Measurements from ENCODE around the gene BLTP3B. TPM values are rescaled to one million over a fixed set of nuclear protein-coding genes. Genes with fewer than 3 reads are reported as not detected.

Gene BLTP3B
- polyA plus RNA-seq, 1 experiment, result 28.9 TPM

DNA sequence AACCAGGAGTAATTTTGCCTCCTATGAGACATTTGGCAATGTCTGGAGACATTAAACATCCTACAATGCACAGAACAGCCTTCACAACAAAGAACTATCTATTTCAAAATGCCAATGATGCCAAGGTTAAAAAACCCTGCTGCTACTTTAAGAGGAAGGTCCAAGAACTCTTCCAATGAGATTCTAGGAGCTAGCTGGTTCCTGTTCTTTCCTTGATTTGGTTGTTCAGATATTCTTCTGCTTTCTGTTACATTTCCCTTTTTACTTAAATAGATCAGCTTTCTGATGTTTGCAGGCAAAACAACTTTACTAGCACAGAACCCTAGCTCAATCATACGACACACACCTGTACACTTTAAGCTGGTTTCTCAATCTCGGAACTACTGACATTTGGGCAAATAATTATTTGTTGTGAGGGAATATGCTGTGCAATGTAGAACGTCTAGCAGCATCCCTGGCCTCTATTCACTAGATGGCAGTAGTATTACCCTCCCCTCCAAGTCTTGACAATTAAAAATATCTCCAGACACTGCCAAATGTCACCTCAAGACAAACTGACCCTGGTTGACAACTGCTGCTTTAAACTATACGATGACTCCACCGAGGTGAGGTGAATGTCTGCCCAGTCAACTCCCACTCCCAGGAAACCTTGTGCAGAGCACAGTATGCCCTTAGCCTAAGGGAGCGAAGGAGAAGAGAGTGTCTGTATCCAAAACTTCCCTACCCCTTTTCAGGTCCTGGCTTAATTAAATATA is 4.4 kb downstream of the BLTP3B start:
- Histone ChIP-seq H3K4me3 (ENCODE audit: low read depth, low read length) (no peak overlapping the region), H3K27ac (ENCODE audit: low read depth, low read length) (no peak overlapping the region), H3K9me3 (ENCODE audit: control insufficient read depth, insufficient read depth, low read length) (no peaks in the 10 kb centered on the region; the same call in 1 of the 2 replicates), H3K27me3 (ENCODE audit: control insufficient read depth, insufficient read depth, low read length) (no peaks in the 10 kb centered on the region)
- no peak for DNase-seq (ENCODE audit: low read depth, low spot score)
- CTCF ChIA-PET, result interaction anchor here (0.6 to 3.0 kb wide), 4 partner anchors 9 to 204 kb away, joined by 3 to 20 read pairs (median 10); no protein-coding TSS in a partner anchor
- TF ChIP-seq, protein P1, sequence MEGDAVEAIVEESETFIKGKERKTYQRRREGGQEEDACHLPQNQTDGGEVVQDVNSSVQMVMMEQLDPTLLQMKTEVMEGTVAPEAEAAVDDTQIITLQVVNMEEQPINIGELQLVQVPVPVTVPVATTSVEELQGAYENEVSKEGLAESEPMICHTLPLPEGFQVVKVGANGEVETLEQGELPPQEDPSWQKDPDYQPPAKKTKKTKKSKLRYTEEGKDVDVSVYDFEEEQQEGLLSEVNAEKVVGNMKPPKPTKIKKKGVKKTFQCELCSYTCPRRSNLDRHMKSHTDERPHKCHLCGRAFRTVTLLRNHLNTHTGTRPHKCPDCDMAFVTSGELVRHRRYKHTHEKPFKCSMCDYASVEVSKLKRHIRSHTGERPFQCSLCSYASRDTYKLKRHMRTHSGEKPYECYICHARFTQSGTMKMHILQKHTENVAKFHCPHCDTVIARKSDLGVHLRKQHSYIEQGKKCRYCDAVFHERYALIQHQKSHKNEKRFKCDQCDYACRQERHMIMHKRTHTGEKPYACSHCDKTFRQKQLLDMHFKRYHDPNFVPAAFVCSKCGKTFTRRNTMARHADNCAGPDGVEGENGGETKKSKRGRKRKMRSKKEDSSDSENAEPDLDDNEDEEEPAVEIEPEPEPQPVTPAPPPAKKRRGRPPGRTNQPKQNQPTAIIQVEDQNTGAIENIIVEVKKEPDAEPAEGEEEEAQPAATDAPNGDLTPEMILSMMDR (IDR thresholded peaks at IDR 0.05; ENCODE audit: low read depth, low read length), result peak; percentile 37
- POLR2A ChIA-PET, result no interaction called here

DNA sequence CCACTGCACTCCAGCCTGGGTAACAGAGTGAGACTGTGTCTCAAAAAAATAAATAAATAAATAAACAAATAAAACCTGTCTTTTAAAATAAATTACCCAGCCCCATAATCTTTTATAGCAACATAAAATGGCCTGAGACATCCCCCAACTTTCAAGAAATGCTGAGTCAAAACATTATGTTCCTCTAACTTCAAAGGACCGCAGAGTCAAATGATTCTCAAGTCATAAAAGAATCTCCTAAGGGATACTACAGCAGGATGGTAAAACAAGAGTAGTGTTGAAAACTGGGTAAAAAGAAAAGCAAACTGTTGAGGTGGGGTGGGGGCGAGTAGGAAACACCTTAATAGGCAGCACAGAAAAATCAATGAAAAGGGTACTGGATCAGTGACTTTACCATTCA is 9.5 kb downstream of the BLTP3B start:
- Histone ChIP-seq H3K9me3 (ENCODE audit: control insufficient read depth, insufficient read depth, low read length) (peaks cover 9% of the 10 kb centered on the region), H3K27me3 (ENCODE audit: control insufficient read depth, insufficient read depth, low read length) (no peaks in the 10 kb centered on the region), H3K4me3 (ENCODE audit: low read depth, low read length) (no peak overlapping the region), H3K27ac (ENCODE audit: low read depth, low read length) (no peak overlapping the region)
- ChIA-PET POLR2A (no interaction called here), CTCF (no interaction called here)
- TF ChIP-seq, protein P1 (IDR thresholded peaks at IDR 0.05; ENCODE audit: low read depth, low read length), result no peak
- no peak for DNase-seq (ENCODE audit: low read depth, low spot score)

DNA sequence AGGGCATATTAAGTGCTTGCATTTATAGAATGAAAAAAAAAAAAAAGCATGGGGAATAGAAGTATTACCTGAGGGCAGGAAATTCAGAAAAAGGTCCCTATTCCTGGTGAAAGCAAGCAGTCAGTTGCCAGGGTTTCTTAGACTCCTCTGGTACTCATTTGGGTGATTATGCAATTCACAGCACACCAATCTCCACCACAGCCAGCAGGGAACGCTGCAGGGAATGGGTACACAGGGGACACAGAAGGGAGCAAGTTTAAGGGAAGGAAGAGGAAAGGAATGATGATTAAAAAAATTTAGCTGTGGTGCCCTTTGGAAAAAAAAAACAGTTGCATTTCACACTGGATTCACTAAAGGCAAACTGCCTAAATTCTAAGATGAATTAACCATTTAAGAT is 14.2 kb downstream of the BLTP3B start:
- H3K4me3 ChIP-seq (ENCODE audit: low read depth, low read length), result peak overlapping the region; percentile 17; the same call in 1 of the 2 replicates
- H3K27ac ChIP-seq (ENCODE audit: low read depth, low read length), result peak overlapping the region; percentile 47
- H3K27me3 ChIP-seq (ENCODE audit: control insufficient read depth, insufficient read depth, low read length), result no peaks in the 10 kb centered on the region
- ChIA-PET CTCF (interaction anchor here (0.6 to 2.3 kb wide), 6 partner anchors 8 to 137 kb away, joined by 3 to 20 read pairs (median 4); no protein-coding TSS in a partner anchor), POLR2A (interaction anchor here (0.7 kb wide), 1 partner anchor 44 kb away, joined by 3 read pairs; no protein-coding TSS in a partner anchor)
- peaks cover 9% of the 10 kb centered on the region for H3K9me3 ChIP-seq (ENCODE audit: control insufficient read depth, insufficient read depth, low read length)
- no peak for DNase-seq (ENCODE audit: low read depth, low spot score)
- TF ChIP-seq, protein P1 (IDR thresholded peaks at IDR 0.05; ENCODE audit: low read depth, low read length), result peak; percentile 42

DNA sequence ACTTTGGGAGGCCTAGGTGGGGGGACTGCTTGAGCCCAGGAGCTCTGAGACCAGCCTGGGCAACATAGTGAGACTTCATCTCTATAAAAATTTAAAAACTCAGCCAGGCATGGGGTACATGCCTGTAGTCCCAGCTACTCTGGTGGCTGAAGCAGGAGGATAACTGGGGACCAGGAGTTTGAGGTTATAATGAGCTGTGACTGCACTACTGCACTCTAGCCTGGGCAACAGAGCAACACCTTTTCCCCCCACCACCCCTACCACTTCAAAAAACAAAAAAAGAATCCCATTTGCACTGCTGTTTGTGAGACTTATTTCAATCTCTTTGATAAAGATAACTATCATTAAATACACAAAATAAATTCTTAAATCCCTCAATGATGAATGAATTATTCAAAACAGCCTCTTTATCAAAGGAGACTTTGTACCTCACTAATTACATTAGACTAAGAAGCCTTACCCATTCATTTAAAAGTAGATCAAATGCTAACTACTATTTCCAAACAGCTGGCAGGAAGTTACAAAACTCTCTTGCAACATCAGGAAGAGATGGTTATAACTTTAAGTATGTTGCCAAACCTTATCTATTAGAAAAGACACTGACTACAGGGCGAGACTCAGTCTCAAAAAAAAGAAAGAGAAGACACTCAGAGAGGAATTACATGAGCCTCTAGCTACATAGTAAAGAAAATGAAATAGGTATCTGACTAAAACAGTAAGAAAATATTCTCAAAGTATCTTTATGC is 14.7 kb downstream of the BLTP3B start:
- ChIA-PET POLR2A (interaction anchor here (0.7 kb wide), 1 partner anchor 44 kb away, joined by 3 read pairs; no protein-coding TSS in a partner anchor), CTCF (interaction anchor here (0.6 to 2.3 kb wide), 3 partner anchors 11 to 138 kb away, joined by 3 to 20 read pairs (median 5); no protein-coding TSS in a partner anchor)
- Histone ChIP-seq H3K9me3 (ENCODE audit: control insufficient read depth, insufficient read depth, low read length) (peaks cover 9% of the 10 kb centered on the region), H3K4me3 (ENCODE audit: low read depth, low read length) (peak overlapping the region; percentile 17; the same call in 1 of the 2 replicates), H3K27ac (ENCODE audit: low read depth, low read length) (peak overlapping the region; percentile 47), H3K27me3 (ENCODE audit: control insufficient read depth, insufficient read depth, low read length) (no peaks in the 10 kb centered on the region)
- DNase-seq (ENCODE audit: low read depth, low spot score), result peak; percentile 38
- TF ChIP-seq, protein P1 (IDR thresholded peaks at IDR 0.05; ENCODE audit: low read depth, low read length), result no peak

Measured in AG04450 (cell line).